GM04504 (cell line): Measurements from ENCODE around the gene RGCC.

ENCODE experiments used
- DNase-seq: peaks from one replicate; pipeline ENCODE4 v3.0.0-alpha.2; 2012; ENCODE audit warnings: low read depth

RGCC gene

GRCh38 chr13:41516760-41517159 is 59.4 kb downstream of the RGCC start:
- no peak for DNase-seq

DNA sequence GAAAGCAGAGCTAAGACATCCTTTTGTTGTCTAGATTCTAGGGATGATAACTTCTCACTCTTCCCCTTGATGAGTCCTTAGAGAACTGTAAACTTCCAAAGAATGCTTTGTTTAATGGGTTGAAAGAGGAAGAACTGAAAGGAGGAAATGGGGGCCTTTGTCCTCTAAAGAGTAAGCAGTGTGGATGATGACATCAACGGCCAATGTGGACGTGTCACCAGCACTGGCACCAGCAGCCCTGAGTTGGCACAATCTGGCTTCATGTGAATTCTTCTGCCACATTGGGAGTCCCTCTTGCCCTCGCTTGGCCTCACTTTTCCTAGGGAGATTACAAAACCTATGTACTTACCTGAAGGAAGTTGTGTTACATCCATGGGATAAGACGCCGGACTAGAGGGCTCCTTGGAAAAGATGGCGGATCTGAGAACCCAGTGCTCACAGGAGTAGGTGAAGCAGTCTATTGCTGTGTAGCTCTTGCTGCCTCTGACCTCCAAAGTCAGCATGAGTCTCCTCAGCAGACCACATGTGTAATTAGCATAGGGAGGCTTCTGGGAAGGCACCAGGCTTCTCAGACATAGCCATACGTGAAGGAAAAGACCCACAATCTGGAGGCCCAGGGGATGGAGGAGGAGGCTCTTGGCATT is 62.8 kb downstream of the RGCC start:
- DNase-seq = no peak
